GM19043 (cell line): Measurements from ENCODE around the gene CD244.

Experiments
- ATAC-seq: cut with Tn5 transposase; IDR thresholded peaks from one replicate; pipeline ENCODE4 v1.9.1; 2021; ENCODE audit warnings: low read depth; ENCODE audit not compliant: unreplicated experiment

The CD244 gene

GRCh38 chr1:160850993-160851392 lies 11.7 kb downstream of the CD244 start:
- ATAC-seq, result no peak

- no peak for ATAC-seq
These were observed 12.1 kb downstream of the CD244 start for GRCh38 chr1:160850541-160850940.

- no peak for ATAC-seq
These were observed 16.4 kb downstream of the CD244 start for GRCh38 chr1:160846281-160846680.

- ATAC-seq, result no peak
These were observed 18.0 kb downstream of the CD244 start for GRCh38 chr1:160844447-160845232.

- no peak for ATAC-seq
These were observed 21.6 kb downstream of the CD244 start for GRCh38 chr1:160841079-160841478.

- no peak for ATAC-seq
These were observed 22.9 kb downstream of the CD244 start for GRCh38 chr1:160839746-160840145.

GRCh38 chr1:160838888-160839287 lies 23.8 kb downstream of the CD244 start:
- no peak for ATAC-seq

- peak; percentile 79 for ATAC-seq
These were observed 25.0 kb downstream of the CD244 start for GRCh38 chr1:160837558-160838205.

GRCh38 chr1:160836981-160837557 lies 25.6 kb downstream of the CD244 start:
- no peak for ATAC-seq

- ATAC-seq, result no peak
These were observed 26.1 kb downstream of the CD244 start for GRCh38 chr1:160836561-160836960.

- ATAC-seq, result no peak
These were observed 26.9 kb downstream of the CD244 start for GRCh38 chr1:160835751-160836150.

GRCh38 chr1:160834945-160835565 lies 27.6 kb downstream of the CD244 start:
- no peak for ATAC-seq

GRCh38 chr1:160830321-160831153 lies 32.1 kb downstream of the CD244 start:
- ATAC-seq, result no peak

- no peak for ATAC-seq
These were observed 32.9 kb downstream of the CD244 start for GRCh38 chr1:160829766-160830165.

- ATAC-seq, result no peak
These were observed 35.3 kb downstream of the CD244 start for GRCh38 chr1:160827418-160827817.

GRCh38 chr1:160826546-160826945 lies 36.1 kb downstream of the CD244 start:
- ATAC-seq, result no peak

GRCh38 chr1:160823296-160823695 lies 39.4 kb downstream of the CD244 start:
- ATAC-seq, result no peak

- no peak for ATAC-seq
These were observed 41.1 kb downstream of the CD244 start for GRCh38 chr1:160821627-160822026.

GRCh38 chr1:160819186-160819585 lies 43.5 kb downstream of the CD244 start:
- ATAC-seq, result no peak

GRCh38 chr1:160818207-160818937 lies 44.3 kb downstream of the CD244 start:
- ATAC-seq, result no peak
